Left kidney (tissue), 2 donors: Measurements from ENCODE around the gene ESRRB. TPM values are rescaled to one million over a fixed set of nuclear protein-coding genes. Genes with fewer than 3 reads are reported as not detected.
A peak's percentile ranks its signal among the peaks of the same experiment; 100 is the strongest.

Source experiments
- DNase-seq: peaks from one replicate; pipeline ENCODE4 v3.0.0-alpha.2; 2013
- polyA plus RNA-seq: library from polyadenylated mRNA; unstranded; fragments of 120-200 nt; gene quantifications from one replicate; pipeline ENCODE4 v1.2.1, GENCODE V29; 2013; ENCODE audit not compliant: insufficient read length

ESRRB gene
- polyA plus RNA-seq, 1 donor, result 6.9 TPM

- no peak for DNase-seq
These were observed 71.0 kb downstream of the ESRRB start for GRCh38 chr14:76446921-76447320.

- DNase-seq, result no peak
These were observed 74.5 kb downstream of the ESRRB start for GRCh38 chr14:76450476-76450875.

GRCh38 chr14:76456200-76456599 lies 80.3 kb downstream of the ESRRB start:
- peak; percentile 45 for DNase-seq

- no peak for DNase-seq
These were observed 81.1 kb downstream of the ESRRB start for GRCh38 chr14:76456891-76457586.

- no peak for DNase-seq
These were observed 81.9 kb downstream of the ESRRB start for GRCh38 chr14:76457841-76458240.

GRCh38 chr14:76461886-76462285 lies 85.9 kb downstream of the ESRRB start:
- no peak for DNase-seq

- no peak for DNase-seq
These were observed 86.4 kb downstream of the ESRRB start for GRCh38 chr14:76462330-76462729.

GRCh38 chr14:76463105-76463504 lies 87.2 kb downstream of the ESRRB start:
- no peak for DNase-seq

GRCh38 chr14:76464856-76465255 lies 88.9 kb downstream of the ESRRB start:
- no peak for DNase-seq

- DNase-seq, result no peak
These were observed 89.7 kb downstream of the ESRRB start for GRCh38 chr14:76465664-76466063.

- peak; percentile 68 for DNase-seq
These were observed 91.8 kb downstream of the ESRRB start for GRCh38 chr14:76467711-76468155.

- no peak for DNase-seq
These were observed 96.3 kb downstream of the ESRRB start for GRCh38 chr14:76472199-76472723.

- DNase-seq, result peak; percentile 47
These were observed 97.7 kb downstream of the ESRRB start for GRCh38 chr14:76473481-76474263.

- no peak for DNase-seq
These were observed 104.5 kb downstream of the ESRRB start for GRCh38 chr14:76480426-76480825.

GRCh38 chr14:76484355-76484754 lies 108.4 kb downstream of the ESRRB start:
- DNase-seq, result no peak

GRCh38 chr14:76486251-76486743 lies 110.4 kb downstream of the ESRRB start:
- DNase-seq, result peak; percentile 41

- no peak for DNase-seq
These were observed 112.6 kb downstream of the ESRRB start for GRCh38 chr14:76488551-76488950.

GRCh38 chr14:76489667-76490066 lies 113.7 kb downstream of the ESRRB start:
- no peak for DNase-seq

- no peak for DNase-seq
These were observed 114.2 kb downstream of the ESRRB start for GRCh38 chr14:76490111-76490510.

GRCh38 chr14:76490735-76491134 lies 114.8 kb downstream of the ESRRB start:
- DNase-seq, result no peak

GRCh38 chr14:76491172-76491930 lies 115.4 kb downstream of the ESRRB start:
- no peak for DNase-seq

- no peak for DNase-seq
These were observed 120.0 kb downstream of the ESRRB start for GRCh38 chr14:76495983-76496382.
